Measurements from ENCODE around the gene PDZRN3.

Gene PDZRN3

GRCh38 chr3:73624821-73625665 lies at the start of gene PDZRN3:
Gene PDZRN3 (minus strand): TSS chr3:73624941.
- no peak for DNase-seq (ENCODE audit: low read depth in 2 of 2)

- no peak for DNase-seq (ENCODE audit: low read depth in 2 of 2)
Observed at GRCh38 chr3:73674280-73674679, 49.5 kb upstream of the PDZRN3 start.

- DNase-seq (ENCODE audit: low read depth in 2 of 2): no peak
Observed at GRCh38 chr3:73669260-73669659, 44.5 kb upstream of the PDZRN3 start.

- no peak for DNase-seq (ENCODE audit: low read depth in 2 of 2)
Observed at GRCh38 chr3:73668391-73668790, 43.6 kb upstream of the PDZRN3 start.

- DNase-seq (ENCODE audit: low read depth in 2 of 2): no peak
Observed at GRCh38 chr3:73667889-73668288, 43.1 kb upstream of the PDZRN3 start.

- no peak for DNase-seq (ENCODE audit: low read depth in 2 of 2)
Observed at GRCh38 chr3:73665286-73665685, 40.5 kb upstream of the PDZRN3 start.

GRCh38 chr3:73664389-73664788 lies 39.6 kb upstream of the PDZRN3 start:
- no peak for DNase-seq (ENCODE audit: low read depth in 2 of 2)

GRCh38 chr3:73663495-73663894 lies 38.8 kb upstream of the PDZRN3 start:
- DNase-seq (ENCODE audit: low read depth in 2 of 2): no peak

- DNase-seq (ENCODE audit: low read depth in 2 of 2): no peak
Observed at GRCh38 chr3:73661265-73661664, 36.5 kb upstream of the PDZRN3 start.

- DNase-seq (ENCODE audit: low read depth in 2 of 2): no peak
Observed at GRCh38 chr3:73658227-73658626, 33.5 kb upstream of the PDZRN3 start.

GRCh38 chr3:73657186-73657585 lies 32.4 kb upstream of the PDZRN3 start:
- DNase-seq (ENCODE audit: low read depth in 2 of 2): no peak

- DNase-seq (ENCODE audit: low read depth in 2 of 2): no peak
Observed at GRCh38 chr3:73656241-73656890, 31.6 kb upstream of the PDZRN3 start.

GRCh38 chr3:73655197-73655596 lies 30.5 kb upstream of the PDZRN3 start:
- no peak for DNase-seq (ENCODE audit: low read depth in 2 of 2)

- DNase-seq (ENCODE audit: low read depth in 2 of 2): no peak
Observed at GRCh38 chr3:73653877-73654276, 29.1 kb upstream of the PDZRN3 start.

- DNase-seq (ENCODE audit: low read depth in 2 of 2): no peak
Observed at GRCh38 chr3:73653351-73653750, 28.6 kb upstream of the PDZRN3 start.

GRCh38 chr3:73652896-73653295 lies 28.2 kb upstream of the PDZRN3 start:
- no peak for DNase-seq (ENCODE audit: low read depth in 2 of 2)

- DNase-seq (ENCODE audit: low read depth in 2 of 2): no peak
Observed at GRCh38 chr3:73637042-73637441, 12.3 kb upstream of the PDZRN3 start.

- DNase-seq (ENCODE audit: low read depth in 2 of 2): no peak
Observed at GRCh38 chr3:73635254-73635653, 10.5 kb upstream of the PDZRN3 start.

GRCh38 chr3:73633916-73634344 lies 9.2 kb upstream of the PDZRN3 start:
- no peak for DNase-seq (ENCODE audit: low read depth in 2 of 2)

GRCh38 chr3:73633453-73633852 lies 8.7 kb upstream of the PDZRN3 start:
- DNase-seq (ENCODE audit: low read depth in 2 of 2): no peak

- DNase-seq (ENCODE audit: low read depth in 2 of 2): no peak
Observed at GRCh38 chr3:73626106-73626505, 1.4 kb upstream of the PDZRN3 start.

GRCh38 chr3:73624017-73624820 lies 522 bp downstream of the PDZRN3 start:
- DNase-seq (ENCODE audit: low read depth in 2 of 2): no peak

All from activated CD8-positive, alpha-beta memory T cell treated with anti-CD3 and anti-CD28 coated beads for 4 hours (primary cell).